ENCODE data around the gene VEPH1. TPM values are rescaled to one million over a fixed set of nuclear protein-coding genes. Genes with fewer than 3 reads are reported as not detected.

Gene VEPH1
- total and polyA plus RNA-seq, 9 of the 15 experiments (the other 6 are each of a cell fraction or from before 2014, with no cell fraction given) = 4.5 to 15.6 (median 5.8) TPM

DNA sequence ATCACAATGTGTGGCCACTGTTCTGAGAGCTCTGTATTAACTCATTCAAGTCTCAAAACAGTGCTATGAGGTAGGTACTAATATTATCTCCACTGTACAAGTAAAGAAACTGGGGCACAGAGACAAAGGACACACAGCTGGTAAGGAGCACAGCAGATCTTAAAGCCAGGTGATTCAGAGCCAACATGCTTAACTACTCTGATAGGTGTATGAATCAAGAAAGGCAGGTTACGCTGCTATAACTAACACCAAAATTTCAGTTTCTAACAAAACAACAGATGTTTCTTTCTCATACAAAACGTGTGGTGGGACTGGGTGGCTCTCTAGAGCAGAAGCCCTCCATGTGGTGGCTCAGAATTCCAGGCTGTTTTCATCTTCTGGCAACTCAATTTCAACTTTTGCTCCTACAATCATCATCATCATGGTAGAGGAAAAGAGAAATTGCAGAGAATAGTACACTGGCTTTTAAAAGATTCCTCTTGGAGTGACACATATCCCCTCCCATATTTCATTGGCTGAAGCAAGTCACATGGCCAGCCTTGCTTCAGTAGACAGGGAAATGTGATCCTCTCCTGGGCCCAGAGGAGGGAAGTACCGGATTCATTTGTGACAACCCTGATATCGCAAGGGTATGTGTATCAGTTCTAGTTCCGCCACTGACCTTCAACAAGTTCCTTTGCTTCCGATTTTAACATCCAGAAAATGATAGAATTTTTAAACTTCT, 192.7 kb downstream of the VEPH1 start:
- Histone ChIP-seq H2AFZ (ENCODE audit: low read depth, low read length) (no peak overlapping the region), H3K9me1 (ENCODE audit: control insufficient read depth, insufficient read depth, low read length) (no peaks in the 10 kb centered on the region), H3K4me2 (ENCODE audit: insufficient read depth, low read length) (no peak overlapping the region), H3K27ac (ENCODE audit: extremely low read depth, low read depth, low read length) (no peak overlapping the region), H3K4me1 (replicated peaks in 1 of 2; ENCODE audit: control insufficient read depth in 2 of 2, insufficient read depth in 2 of 2, low read length in 2 of 2) (no peaks in the 10 kb centered on the region; a peak in 1 of 5 replicates), H3K36me3 (ENCODE audit: control insufficient read depth, insufficient read depth, low read length) (no peaks in the 10 kb centered on the region), H3K9me3 (replicated peaks; ENCODE audit: control insufficient read depth, insufficient read depth, low read depth, low read length) (no peaks in the 10 kb centered on the region), H3K9ac (ENCODE audit: insufficient read depth in 1 of 2, low read depth in 2 of 2, low read length in 2 of 2) (no peak overlapping the region), H3K79me2 (ENCODE audit: control insufficient read depth, insufficient read depth, low read length) (no peaks in the 10 kb centered on the region), H3K4me3 (no peak overlapping the region), H4K20me1 (replicated peaks; ENCODE audit: control insufficient read depth, insufficient read depth, low read length) (no peaks in the 10 kb centered on the region), H3K27me3 (ENCODE audit: control insufficient read depth in 2 of 2, insufficient read depth in 2 of 2, low read length in 2 of 2) (no peaks in the 10 kb centered on the region)
- BruUV-seq (replicated peaks) = no TSS peak
- FAIRE-seq (no peak), DNase-seq (ENCODE audit: extremely low read depth in 1 of 4, low spot score in 3 of 4) (peak in 1 of 4 experiments; percentile 4), ATAC-seq (peak; percentile 53; the same call in 2 of the 3 replicates)
- WGBS (ENCODE audit: insufficient coverage, low coverage, missing lambda C conversion rate) = 49% methylated on average over 6 of the region's 6 CpGs
- ChIA-PET POLR2A (no interaction called here), CTCF (ENCODE audit: low intra/inter-chr PET ratio) (no interaction called here)
- in situ Hi-C loops (cut with MboI) (no loop called here), intact Hi-C loops (cut with micrococcal nuclease) (no loop called here)
- TF ChIP-seq, protein P1, sequence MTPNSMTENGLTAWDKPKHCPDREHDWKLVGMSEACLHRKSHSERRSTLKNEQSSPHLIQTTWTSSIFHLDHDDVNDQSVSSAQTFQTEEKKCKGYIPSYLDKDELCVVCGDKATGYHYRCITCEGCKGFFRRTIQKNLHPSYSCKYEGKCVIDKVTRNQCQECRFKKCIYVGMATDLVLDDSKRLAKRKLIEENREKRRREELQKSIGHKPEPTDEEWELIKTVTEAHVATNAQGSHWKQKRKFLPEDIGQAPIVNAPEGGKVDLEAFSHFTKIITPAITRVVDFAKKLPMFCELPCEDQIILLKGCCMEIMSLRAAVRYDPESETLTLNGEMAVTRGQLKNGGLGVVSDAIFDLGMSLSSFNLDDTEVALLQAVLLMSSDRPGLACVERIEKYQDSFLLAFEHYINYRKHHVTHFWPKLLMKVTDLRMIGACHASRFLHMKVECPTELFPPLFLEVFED (CRISPR knock-in tag; conservative IDR thresholded peaks at IDR 0.05) = no peak
- TF ChIP-seq MAFG (tag; conservative IDR thresholded peaks at IDR 0.05) = no peak
- TF ChIP-seq RBM25 (IDR thresholded peaks at IDR 0.05; ENCODE audit: low read depth, low read length, severe bottlenecking) = peak; percentile 20
- no peak for TF ChIP-seq SRSF9 (IDR thresholded peaks at IDR 0.05; ENCODE audit: borderline replicate concordance, low read depth, low read length)
- no peak for TF ChIP-seq KLF10 (CRISPR knock-in tag; IDR thresholded peaks at IDR 0.05)
- TF ChIP-seq PHB2 (IDR thresholded peaks at IDR 0.05; ENCODE audit: low read depth) = no peak
- TF ChIP-seq, protein P2, sequence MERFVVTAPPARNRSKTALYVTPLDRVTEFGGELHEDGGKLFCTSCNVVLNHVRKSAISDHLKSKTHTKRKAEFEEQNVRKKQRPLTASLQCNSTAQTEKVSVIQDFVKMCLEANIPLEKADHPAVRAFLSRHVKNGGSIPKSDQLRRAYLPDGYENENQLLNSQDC (CRISPR knock-in tag; IDR thresholded peaks at IDR 0.05) = no peak
- no peak for TF ChIP-seq RFX1 (IDR thresholded peaks at IDR 0.05)
- TF ChIP-seq KAT8 (IDR thresholded peaks at IDR 0.05; ENCODE audit: low read depth) = no peak
- TF ChIP-seq RAD51 (IDR thresholded peaks at IDR 0.05; ENCODE audit: borderline replicate concordance, low read depth) = peak; percentile 46; the same call in 1 of the 2 replicates
- no peak for TF ChIP-seq NFE2 (IDR thresholded peaks at IDR 0.05; ENCODE audit: low read depth)
- TF ChIP-seq, protein P3, sequence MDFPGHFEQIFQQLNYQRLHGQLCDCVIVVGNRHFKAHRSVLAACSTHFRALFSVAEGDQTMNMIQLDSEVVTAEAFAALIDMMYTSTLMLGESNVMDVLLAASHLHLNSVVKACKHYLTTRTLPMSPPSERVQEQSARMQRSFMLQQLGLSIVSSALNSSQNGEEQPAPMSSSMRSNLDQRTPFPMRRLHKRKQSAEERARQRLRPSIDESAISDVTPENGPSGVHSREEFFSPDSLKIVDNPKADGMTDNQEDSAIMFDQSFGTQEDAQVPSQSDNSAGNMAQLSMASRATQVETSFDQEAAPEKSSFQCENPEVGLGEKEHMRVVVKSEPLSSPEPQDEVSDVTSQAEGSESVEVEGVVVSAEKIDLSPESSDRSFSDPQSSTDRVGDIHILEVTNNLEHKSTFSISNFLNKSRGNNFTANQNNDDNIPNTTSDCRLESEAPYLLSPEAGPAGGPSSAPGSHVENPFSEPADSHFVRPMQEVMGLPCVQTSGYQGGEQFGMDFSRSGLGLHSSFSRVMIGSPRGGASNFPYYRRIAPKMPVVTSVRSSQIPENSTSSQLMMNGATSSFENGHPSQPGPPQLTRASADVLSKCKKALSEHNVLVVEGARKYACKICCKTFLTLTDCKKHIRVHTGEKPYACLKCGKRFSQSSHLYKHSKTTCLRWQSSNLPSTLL (IDR thresholded peaks at IDR 0.05) = no peak
- TF ChIP-seq ETS2 (tag; IDR thresholded peaks at IDR 0.05; ENCODE audit: borderline replicate concordance, poor library complexity, severe bottlenecking) = no peak
- TF ChIP-seq ZNF224 (CRISPR knock-in tag; IDR thresholded peaks at IDR 0.05) = no peak
- no peak for TF ChIP-seq ZNF354B (CRISPR knock-in tag; IDR thresholded peaks at IDR 0.05)
- no peak for TF ChIP-seq ZFPM2 (CRISPR knock-in tag; IDR thresholded peaks at IDR 0.05)
- no peak for TF ChIP-seq ZNF785 (CRISPR knock-in tag; IDR thresholded peaks at IDR 0.05)
- TF ChIP-seq, protein P4, sequence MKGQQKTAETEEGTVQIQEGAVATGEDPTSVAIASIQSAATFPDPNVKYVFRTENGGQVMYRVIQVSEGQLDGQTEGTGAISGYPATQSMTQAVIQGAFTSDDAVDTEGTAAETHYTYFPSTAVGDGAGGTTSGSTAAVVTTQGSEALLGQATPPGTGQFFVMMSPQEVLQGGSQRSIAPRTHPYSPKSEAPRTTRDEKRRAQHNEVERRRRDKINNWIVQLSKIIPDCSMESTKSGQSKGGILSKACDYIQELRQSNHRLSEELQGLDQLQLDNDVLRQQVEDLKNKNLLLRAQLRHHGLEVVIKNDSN (CRISPR knock-in tag; IDR thresholded peaks at IDR 0.05) = peak; percentile 65
- no peak for TF ChIP-seq STAG1 (CRISPR knock-in tag; IDR thresholded peaks at IDR 0.05; ENCODE audit: borderline replicate concordance)
